ENCODE data around the gene PIGW.

DNA sequence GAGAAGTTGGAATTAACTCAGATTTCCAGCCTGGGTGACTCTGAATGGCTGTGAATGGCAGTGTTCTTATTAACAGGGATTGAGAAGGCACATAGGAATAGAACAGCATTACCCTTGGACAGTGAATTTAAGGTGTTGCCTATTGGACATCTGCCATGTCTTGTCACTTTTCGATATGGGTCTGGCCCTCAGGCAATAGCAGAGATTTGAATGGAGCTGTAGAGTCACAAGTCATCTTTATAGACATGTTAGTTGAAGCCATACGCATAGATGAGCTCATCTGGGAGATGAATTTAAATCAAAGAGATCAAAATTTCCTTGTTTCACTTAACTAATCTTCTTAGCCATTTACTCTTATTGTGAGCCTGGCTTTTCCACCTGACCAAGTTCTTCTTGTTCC is 42.0 kb downstream of the PIGW start:
- TF ChIP-seq POLR2A (IDR thresholded peaks at IDR 0.05; ENCODE audit: low read depth, low read length): no peak
- TF ChIP-seq, protein P1, sequence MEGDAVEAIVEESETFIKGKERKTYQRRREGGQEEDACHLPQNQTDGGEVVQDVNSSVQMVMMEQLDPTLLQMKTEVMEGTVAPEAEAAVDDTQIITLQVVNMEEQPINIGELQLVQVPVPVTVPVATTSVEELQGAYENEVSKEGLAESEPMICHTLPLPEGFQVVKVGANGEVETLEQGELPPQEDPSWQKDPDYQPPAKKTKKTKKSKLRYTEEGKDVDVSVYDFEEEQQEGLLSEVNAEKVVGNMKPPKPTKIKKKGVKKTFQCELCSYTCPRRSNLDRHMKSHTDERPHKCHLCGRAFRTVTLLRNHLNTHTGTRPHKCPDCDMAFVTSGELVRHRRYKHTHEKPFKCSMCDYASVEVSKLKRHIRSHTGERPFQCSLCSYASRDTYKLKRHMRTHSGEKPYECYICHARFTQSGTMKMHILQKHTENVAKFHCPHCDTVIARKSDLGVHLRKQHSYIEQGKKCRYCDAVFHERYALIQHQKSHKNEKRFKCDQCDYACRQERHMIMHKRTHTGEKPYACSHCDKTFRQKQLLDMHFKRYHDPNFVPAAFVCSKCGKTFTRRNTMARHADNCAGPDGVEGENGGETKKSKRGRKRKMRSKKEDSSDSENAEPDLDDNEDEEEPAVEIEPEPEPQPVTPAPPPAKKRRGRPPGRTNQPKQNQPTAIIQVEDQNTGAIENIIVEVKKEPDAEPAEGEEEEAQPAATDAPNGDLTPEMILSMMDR (IDR thresholded peaks at IDR 0.05 in 2 of 3, conservative IDR thresholded peaks at IDR 0.05 in 1 of 3; ENCODE audit: control insufficient read depth in 2 of 3, extremely low read depth in 1 of 3, insufficient read depth in 1 of 3, low read depth in 3 of 3, low read length in 3 of 3): no peak
- no peak for TF ChIP-seq REST (IDR thresholded peaks at IDR 0.05; ENCODE audit: low read depth, low read length)
- TF ChIP-seq POLR2AphosphoS2 (IDR thresholded peaks at IDR 0.05; ENCODE audit: low read depth, low read length): no peak
- TF ChIP-seq ETV6 (conservative IDR thresholded peaks at IDR 0.05 in 1 of 2, IDR thresholded peaks at IDR 0.05 in 1 of 2; ENCODE audit: borderline replicate concordance in 1 of 2, low read depth in 1 of 2): no peak
- no peak for TF ChIP-seq TAF1 (IDR thresholded peaks at IDR 0.05; ENCODE audit: borderline replicate concordance, low read depth, low read length)
- TF ChIP-seq POLR2AphosphoS5 (IDR thresholded peaks at IDR 0.05; ENCODE audit: low read length): no peak
- TF ChIP-seq FOXK2 (IDR thresholded peaks at IDR 0.05): no peak
